ENCODE measurements around the gene PNMA6E.

Gene PNMA6E

GRCh38 chrX:153401133-153401764, at the start of gene PNMA6E:
Gene PNMA6E (minus strand): TSS chrX:153401350. CDS start chrX:153398849, 2,501 bp downstream.
- DNase-seq (ENCODE audit: extremely low read depth in 1 of 2, low read depth in 1 of 2), result no peak

- no peak for DNase-seq (ENCODE audit: extremely low read depth in 1 of 2, low read depth in 1 of 2)
Measured at GRCh38 chrX:153450949-153451277, 49.8 kb upstream of the PNMA6E start.

- DNase-seq (ENCODE audit: extremely low read depth in 1 of 2, low read depth in 1 of 2), result no peak
Measured at GRCh38 chrX:153450114-153450948, 49.2 kb upstream of the PNMA6E start.

GRCh38 chrX:153449368-153450113, 48.4 kb upstream of the PNMA6E start:
- DNase-seq (ENCODE audit: extremely low read depth in 1 of 2, low read depth in 1 of 2), result no peak

- no peak for DNase-seq (ENCODE audit: extremely low read depth in 1 of 2, low read depth in 1 of 2)
Measured at GRCh38 chrX:153448556-153449367, 47.6 kb upstream of the PNMA6E start.

GRCh38 chrX:153447581-153447960, 46.4 kb upstream of the PNMA6E start:
- no peak for DNase-seq (ENCODE audit: extremely low read depth in 1 of 2, low read depth in 1 of 2)

GRCh38 chrX:153446950-153447580, 45.9 kb upstream of the PNMA6E start:
- no peak for DNase-seq (ENCODE audit: extremely low read depth in 1 of 2, low read depth in 1 of 2)

- no peak for DNase-seq (ENCODE audit: extremely low read depth in 1 of 2, low read depth in 1 of 2)
Measured at GRCh38 chrX:153446636-153446936, 45.4 kb upstream of the PNMA6E start.

- no peak for DNase-seq (ENCODE audit: extremely low read depth in 1 of 2, low read depth in 1 of 2)
Measured at GRCh38 chrX:153445856-153446635, 44.9 kb upstream of the PNMA6E start, which contains the start of gene TREX2. Gene TREX2 (minus strand): TSS chrX:153446056. CDS start chrX:153445430, 626 bp downstream.

GRCh38 chrX:153445106-153445855, 44.1 kb upstream of the PNMA6E start:
- no peak for DNase-seq (ENCODE audit: extremely low read depth in 1 of 2, low read depth in 1 of 2)

- no peak for DNase-seq (ENCODE audit: extremely low read depth in 1 of 2, low read depth in 1 of 2)
Measured at GRCh38 chrX:153444333-153445011, 43.3 kb upstream of the PNMA6E start.

- no peak for DNase-seq (ENCODE audit: extremely low read depth in 1 of 2, low read depth in 1 of 2)
Measured at GRCh38 chrX:153443476-153444332, 42.6 kb upstream of the PNMA6E start.

- DNase-seq (ENCODE audit: extremely low read depth in 1 of 2, low read depth in 1 of 2), result no peak
Measured at GRCh38 chrX:153442463-153442862, 41.3 kb upstream of the PNMA6E start.

GRCh38 chrX:153441981-153442380, 40.8 kb upstream of the PNMA6E start:
- no peak for DNase-seq (ENCODE audit: extremely low read depth in 1 of 2, low read depth in 1 of 2)

GRCh38 chrX:153441296-153441695, 40.1 kb upstream of the PNMA6E start:
- DNase-seq (ENCODE audit: extremely low read depth in 1 of 2, low read depth in 1 of 2), result no peak

- no peak for DNase-seq (ENCODE audit: extremely low read depth in 1 of 2, low read depth in 1 of 2)
Measured at GRCh38 chrX:153440556-153441135, 39.5 kb upstream of the PNMA6E start.

- DNase-seq (ENCODE audit: extremely low read depth in 1 of 2, low read depth in 1 of 2), result no peak
Measured at GRCh38 chrX:153439977-153440376, 38.8 kb upstream of the PNMA6E start.

All from stimulated activated CD8-positive, alpha-beta memory T cell treated with anti-CD3 and anti-CD28 coated beads, Interleukin-7, amount 100 ng/mL, for 48 hours (primary cell).